ENCODE results near the gene CMTM4. TPM values are rescaled to one million over a fixed set of nuclear protein-coding genes. Genes with fewer than 3 reads are reported as not detected.
"Not testable (repeated sequence)": the region's sequence is repeated elsewhere in the genome, so short reads cannot be mapped to it uniquely, and the experiment has no call there.

Gene CMTM4
- total and polyA plus RNA-seq, 2 experiments from 2014 or later, result 14.1 to 77.0 TPM

DNA sequence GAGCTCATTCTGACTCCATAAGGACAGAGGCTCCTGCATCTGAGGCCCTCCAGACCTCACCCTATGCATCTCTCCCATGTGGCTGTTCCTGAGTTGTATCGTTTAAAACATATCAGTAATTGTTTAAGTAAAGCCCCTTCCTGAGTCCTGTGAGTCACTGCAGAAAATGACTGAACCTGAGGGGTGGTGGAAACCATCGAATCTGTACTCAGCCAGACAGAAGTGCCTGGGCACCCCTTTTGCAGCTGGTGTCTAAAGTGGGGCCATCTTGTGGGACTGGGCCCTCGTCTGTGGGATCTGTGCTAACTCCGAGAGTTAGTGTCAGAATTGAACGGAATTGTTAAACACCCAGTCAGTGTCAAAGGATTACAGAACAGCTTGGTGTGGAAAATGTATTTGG is 66.7 kb downstream of the CMTM4 start (continued):
- TF ChIP-seq, protein P1, sequence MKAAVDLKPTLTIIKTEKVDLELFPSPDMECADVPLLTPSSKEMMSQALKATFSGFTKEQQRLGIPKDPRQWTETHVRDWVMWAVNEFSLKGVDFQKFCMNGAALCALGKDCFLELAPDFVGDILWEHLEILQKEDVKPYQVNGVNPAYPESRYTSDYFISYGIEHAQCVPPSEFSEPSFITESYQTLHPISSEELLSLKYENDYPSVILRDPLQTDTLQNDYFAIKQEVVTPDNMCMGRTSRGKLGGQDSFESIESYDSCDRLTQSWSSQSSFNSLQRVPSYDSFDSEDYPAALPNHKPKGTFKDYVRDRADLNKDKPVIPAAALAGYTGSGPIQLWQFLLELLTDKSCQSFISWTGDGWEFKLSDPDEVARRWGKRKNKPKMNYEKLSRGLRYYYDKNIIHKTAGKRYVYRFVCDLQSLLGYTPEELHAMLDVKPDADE (IDR thresholded peaks at IDR 0.05), result no peak
- no peak for TF ChIP-seq ZNF114 (CRISPR knock-in tag; IDR thresholded peaks at IDR 0.05)
- TF ChIP-seq, protein P2, sequence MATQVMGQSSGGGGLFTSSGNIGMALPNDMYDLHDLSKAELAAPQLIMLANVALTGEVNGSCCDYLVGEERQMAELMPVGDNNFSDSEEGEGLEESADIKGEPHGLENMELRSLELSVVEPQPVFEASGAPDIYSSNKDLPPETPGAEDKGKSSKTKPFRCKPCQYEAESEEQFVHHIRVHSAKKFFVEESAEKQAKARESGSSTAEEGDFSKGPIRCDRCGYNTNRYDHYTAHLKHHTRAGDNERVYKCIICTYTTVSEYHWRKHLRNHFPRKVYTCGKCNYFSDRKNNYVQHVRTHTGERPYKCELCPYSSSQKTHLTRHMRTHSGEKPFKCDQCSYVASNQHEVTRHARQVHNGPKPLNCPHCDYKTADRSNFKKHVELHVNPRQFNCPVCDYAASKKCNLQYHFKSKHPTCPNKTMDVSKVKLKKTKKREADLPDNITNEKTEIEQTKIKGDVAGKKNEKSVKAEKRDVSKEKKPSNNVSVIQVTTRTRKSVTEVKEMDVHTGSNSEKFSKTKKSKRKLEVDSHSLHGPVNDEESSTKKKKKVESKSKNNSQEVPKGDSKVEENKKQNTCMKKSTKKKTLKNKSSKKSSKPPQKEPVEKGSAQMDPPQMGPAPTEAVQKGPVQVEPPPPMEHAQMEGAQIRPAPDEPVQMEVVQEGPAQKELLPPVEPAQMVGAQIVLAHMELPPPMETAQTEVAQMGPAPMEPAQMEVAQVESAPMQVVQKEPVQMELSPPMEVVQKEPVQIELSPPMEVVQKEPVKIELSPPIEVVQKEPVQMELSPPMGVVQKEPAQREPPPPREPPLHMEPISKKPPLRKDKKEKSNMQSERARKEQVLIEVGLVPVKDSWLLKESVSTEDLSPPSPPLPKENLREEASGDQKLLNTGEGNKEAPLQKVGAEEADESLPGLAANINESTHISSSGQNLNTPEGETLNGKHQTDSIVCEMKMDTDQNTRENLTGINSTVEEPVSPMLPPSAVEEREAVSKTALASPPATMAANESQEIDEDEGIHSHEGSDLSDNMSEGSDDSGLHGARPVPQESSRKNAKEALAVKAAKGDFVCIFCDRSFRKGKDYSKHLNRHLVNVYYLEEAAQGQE (IDR thresholded peaks at IDR 0.05; ENCODE audit: unreplicated experiment), result no peak
- TF ChIP-seq NANOG (IDR thresholded peaks at IDR 0.05; ENCODE audit: borderline replicate concordance), result no peak

DNA sequence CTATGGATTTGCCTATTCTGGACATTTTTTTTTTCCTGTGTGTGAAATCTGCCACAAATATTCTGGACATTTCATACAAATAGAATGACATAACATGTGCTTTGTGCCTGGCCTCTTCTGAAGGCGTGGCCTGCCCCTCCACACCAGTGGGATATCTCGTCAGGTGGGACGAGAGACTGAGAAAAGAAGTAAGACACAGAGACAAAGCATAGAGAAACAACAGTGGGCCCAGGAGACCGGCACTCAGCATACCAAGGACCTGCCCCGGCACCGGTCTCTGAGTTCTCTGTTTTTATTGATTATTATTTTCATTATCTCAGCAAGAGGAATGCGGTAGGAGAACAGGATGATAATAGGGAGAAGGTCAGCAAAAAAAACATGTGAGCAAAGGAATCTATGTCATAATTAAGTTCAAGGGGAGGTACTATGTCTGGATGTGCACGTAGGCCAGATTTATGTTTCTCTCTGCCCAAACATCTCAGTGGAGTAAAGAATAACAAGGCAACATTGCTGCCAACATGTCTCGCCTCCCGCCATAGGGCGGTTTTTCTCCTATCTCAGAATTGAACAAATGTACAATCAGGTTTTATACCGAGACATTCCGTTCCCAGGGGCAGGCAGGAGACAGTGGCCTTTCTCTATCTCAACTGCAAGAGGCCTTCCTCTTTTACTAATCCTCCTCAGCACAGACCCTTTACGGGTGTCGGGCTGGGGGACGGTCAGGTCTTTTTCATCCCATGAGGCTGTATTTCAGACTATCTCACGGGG is 68.7 kb downstream of the CMTM4 start:
- not testable (repeated sequence) for H3K9me2 ChIP-seq (ENCODE audit: insufficient read depth); H3K9me3 Mint-ChIP-seq; ATAC-seq; H3K4me3 Mint-ChIP-seq; H3K36me3 ChIP-seq (ENCODE audit: insufficient read depth); H3K79me2 ChIP-seq (replicated peaks; ENCODE audit: insufficient read depth); H3F3A ChIP-seq (replicated peaks; ENCODE audit: low read depth); H3K27me3 ChIP-seq (ENCODE audit: insufficient read depth); H2AFZ ChIP-seq; H4K20me1 ChIP-seq (replicated peaks; ENCODE audit: insufficient read depth); H3K27ac Mint-ChIP-seq; H3K4me1 ChIP-seq (ENCODE audit: insufficient read depth); H3K4me1 Mint-ChIP-seq; H3K4me3 ChIP-seq; H3K27me3 Mint-ChIP-seq (ENCODE audit: insufficient read depth, low read depth, poor library complexity); H3K4me2 ChIP-seq; DNase-seq (ENCODE audit: low spot score)
- H3K27ac ChIP-seq (ENCODE audit: low read depth), result 0 out of 2 replicates have a peak overlapping the region, but pooled peaks have one; percentile 50
- peaks cover 23% of the 10 kb centered on the region for H3K36me3 Mint-ChIP-seq (ENCODE audit: low read depth)

DNA sequence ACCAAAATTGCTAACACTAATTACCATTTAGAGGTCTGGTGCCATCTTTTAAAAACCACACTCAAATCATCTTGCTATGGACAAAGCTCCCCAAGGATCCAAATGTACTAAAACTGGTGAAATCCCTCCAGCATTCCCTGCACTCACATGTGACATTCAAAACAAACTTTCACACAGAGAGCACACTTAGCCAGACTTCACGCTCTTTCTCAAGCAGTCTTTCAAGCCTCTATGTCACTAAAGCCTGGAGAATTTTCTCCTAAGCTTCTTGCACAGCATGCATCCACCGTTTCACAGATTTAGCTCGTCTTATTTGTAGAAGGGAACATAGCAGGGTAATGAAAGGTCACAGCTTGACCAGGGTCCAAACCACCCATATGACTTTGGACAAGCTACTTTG is 72.8 kb downstream of the CMTM4 start:
- Histone ChIP-seq H3K36me3 (ENCODE audit: insufficient read depth) (no peaks in the 10 kb centered on the region; the same call in 1 of the 2 replicates), H3K4me1 (ENCODE audit: insufficient read depth) (no peaks in the 10 kb centered on the region), H3K4me3 (no peak overlapping the region), H3K9me2 (ENCODE audit: insufficient read depth) (no peaks in the 10 kb centered on the region), H3K27me3 (ENCODE audit: insufficient read depth) (no peaks in the 10 kb centered on the region), H3K79me2 (replicated peaks; ENCODE audit: insufficient read depth) (no peaks in the 10 kb centered on the region), H3K4me2 (no peak overlapping the region), H3F3A (replicated peaks; ENCODE audit: low read depth) (no peaks in the 10 kb centered on the region), H2AFZ (no peak overlapping the region), H3K27ac (ENCODE audit: low read depth) (no peak overlapping the region), H4K20me1 (replicated peaks; ENCODE audit: insufficient read depth) (peaks cover 5% of the 10 kb centered on the region)
- ATAC-seq, result no peak
- peaks cover 23% of the 10 kb centered on the region; the same call in 2 of the 3 replicates for H3K36me3 Mint-ChIP-seq (ENCODE audit: low read depth)
- H3K9me3 Mint-ChIP-seq, result no peaks in the 10 kb centered on the region
- no peaks in the 10 kb centered on the region for H3K27me3 Mint-ChIP-seq (ENCODE audit: insufficient read depth, low read depth, poor library complexity)
- H3K27ac Mint-ChIP-seq, result no peak overlapping the region
- H3K4me1 Mint-ChIP-seq, result no peaks in the 10 kb centered on the region; the same call in 2 of the 3 replicates
- no peak for DNase-seq (ENCODE audit: low spot score)
- no peak overlapping the region for H3K4me3 Mint-ChIP-seq
- TF ChIP-seq ZNF331 (CRISPR knock-in tag; IDR thresholded peaks at IDR 0.05; ENCODE audit: low read depth) (no peak), STAT1 (IDR thresholded peaks at IDR 0.05; ENCODE audit: unreplicated experiment) (no peak)
- TF ChIP-seq, protein P3, sequence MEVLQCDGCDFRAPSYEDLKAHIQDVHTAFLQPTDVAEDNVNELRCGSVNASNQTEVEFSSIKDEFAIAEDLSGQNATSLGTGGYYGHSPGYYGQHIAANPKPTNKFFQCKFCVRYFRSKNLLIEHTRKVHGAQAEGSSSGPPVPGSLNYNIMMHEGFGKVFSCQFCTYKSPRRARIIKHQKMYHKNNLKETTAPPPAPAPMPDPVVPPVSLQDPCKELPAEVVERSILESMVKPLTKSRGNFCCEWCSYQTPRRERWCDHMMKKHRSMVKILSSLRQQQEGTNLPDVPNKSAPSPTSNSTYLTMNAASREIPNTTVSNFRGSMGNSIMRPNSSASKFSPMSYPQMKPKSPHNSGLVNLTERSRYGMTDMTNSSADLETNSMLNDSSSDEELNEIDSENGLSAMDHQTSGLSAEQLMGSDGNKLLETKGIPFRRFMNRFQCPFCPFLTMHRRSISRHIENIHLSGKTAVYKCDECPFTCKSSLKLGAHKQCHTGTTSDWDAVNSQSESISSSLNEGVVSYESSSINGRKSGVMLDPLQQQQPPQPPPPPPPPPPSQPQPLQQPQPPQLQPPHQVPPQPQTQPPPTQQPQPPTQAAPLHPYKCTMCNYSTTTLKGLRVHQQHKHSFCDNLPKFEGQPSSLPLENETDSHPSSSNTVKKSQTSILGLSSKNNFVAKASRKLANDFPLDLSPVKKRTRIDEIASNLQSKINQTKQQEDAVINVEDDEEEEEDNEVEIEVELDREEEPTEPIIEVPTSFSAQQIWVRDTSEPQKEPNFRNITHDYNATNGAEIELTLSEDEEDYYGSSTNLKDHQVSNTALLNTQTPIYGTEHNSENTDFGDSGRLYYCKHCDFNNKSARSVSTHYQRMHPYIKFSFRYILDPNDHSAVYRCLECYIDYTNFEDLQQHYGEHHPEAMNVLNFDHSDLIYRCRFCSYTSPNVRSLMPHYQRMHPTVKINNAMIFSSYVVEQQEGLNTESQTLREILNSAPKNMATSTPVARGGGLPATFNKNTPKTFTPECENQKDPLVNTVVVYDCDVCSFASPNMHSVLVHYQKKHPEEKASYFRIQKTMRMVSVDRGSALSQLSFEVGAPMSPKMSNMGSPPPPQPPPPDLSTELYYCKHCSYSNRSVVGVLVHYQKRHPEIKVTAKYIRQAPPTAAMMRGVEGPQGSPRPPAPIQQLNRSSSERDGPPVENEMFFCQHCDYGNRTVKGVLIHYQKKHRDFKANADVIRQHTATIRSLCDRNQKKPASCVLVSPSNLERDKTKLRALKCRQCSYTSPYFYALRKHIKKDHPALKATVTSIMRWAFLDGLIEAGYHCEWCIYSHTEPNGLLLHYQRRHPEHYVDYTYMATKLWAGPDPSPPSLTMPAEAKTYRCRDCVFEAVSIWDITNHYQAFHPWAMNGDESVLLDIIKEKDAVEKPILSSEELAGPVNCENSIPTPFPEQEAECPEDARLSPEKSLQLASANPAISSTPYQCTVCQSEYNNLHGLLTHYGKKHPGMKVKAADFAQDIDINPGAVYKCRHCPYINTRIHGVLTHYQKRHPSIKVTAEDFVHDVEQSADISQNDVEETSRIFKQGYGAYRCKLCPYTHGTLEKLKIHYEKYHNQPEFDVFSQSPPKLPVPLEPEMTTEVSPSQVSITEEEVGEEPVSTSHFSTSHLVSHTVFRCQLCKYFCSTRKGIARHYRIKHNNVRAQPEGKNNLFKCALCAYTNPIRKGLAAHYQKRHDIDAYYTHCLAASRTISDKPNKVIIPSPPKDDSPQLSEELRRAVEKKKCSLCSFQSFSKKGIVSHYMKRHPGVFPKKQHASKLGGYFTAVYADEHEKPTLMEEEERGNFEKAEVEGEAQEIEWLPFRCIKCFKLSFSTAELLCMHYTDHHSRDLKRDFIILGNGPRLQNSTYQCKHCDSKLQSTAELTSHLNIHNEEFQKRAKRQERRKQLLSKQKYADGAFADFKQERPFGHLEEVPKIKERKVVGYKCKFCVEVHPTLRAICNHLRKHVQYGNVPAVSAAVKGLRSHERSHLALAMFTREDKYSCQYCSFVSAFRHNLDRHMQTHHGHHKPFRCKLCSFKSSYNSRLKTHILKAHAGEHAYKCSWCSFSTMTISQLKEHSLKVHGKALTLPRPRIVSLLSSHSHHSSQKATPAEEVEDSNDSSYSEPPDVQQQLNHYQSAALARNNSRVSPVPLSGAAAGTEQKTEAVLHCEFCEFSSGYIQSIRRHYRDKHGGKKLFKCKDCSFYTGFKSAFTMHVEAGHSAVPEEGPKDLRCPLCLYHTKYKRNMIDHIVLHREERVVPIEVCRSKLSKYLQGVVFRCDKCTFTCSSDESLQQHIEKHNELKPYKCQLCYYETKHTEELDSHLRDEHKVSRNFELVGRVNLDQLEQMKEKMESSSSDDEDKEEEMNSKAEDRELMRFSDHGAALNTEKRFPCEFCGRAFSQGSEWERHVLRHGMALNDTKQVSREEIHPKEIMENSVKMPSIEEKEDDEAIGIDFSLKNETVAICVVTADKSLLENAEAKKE (CRISPR knock-in tag; IDR thresholded peaks at IDR 0.05), result no peak

All from GM23338 (cell line).